IPS DF 4.7 (cell line): ENCODE results near the gene CD8A.
"Not testable (repeated sequence)": the region's sequence is repeated elsewhere in the genome, so short reads cannot be mapped to it uniquely, and the experiment has no call there.

Experiments used
- DNase-seq: peaks from one replicate; pipeline ENCODE4 v3.0.0-alpha.2; 2013; ENCODE audit warnings: low spot score; ENCODE audit errors: extremely low read depth

CD8A gene

GRCh38 chr2:86779971-86780370 is 10.7 kb downstream of the CD8A start:
- no peak for DNase-seq

GRCh38 chr2:86778957-86779356 is 11.8 kb downstream of the CD8A start:
- DNase-seq: no peak

GRCh38 chr2:86776532-86776931 is 14.2 kb downstream of the CD8A start:
- DNase-seq: no peak

- no peak for DNase-seq
Measured at GRCh38 chr2:86775338-86775737, 15.4 kb downstream of the CD8A start.

- DNase-seq: no peak
Measured at GRCh38 chr2:86774862-86775261, 15.9 kb downstream of the CD8A start.

GRCh38 chr2:86772611-86773010 is 18.1 kb downstream of the CD8A start:
- no peak for DNase-seq

GRCh38 chr2:86770816-86771301 is 19.9 kb downstream of the CD8A start:
- no peak for DNase-seq

- DNase-seq: no peak
Measured at GRCh38 chr2:86769838-86770237, 20.9 kb downstream of the CD8A start.

- DNase-seq: no peak
Measured at GRCh38 chr2:86768189-86768949, 22.3 kb downstream of the CD8A start.

GRCh38 chr2:86765310-86765695 is 25.4 kb downstream of the CD8A start:
- no peak for DNase-seq

GRCh38 chr2:86764661-86765309 is 25.9 kb downstream of the CD8A start:
- DNase-seq: peak; percentile 33

GRCh38 chr2:86760371-86760770 is 30.3 kb downstream of the CD8A start:
- no peak for DNase-seq

GRCh38 chr2:86758405-86758804 is 32.3 kb downstream of the CD8A start:
- DNase-seq: no peak

GRCh38 chr2:86753606-86754005 is 37.1 kb downstream of the CD8A start:
- DNase-seq: no peak

GRCh38 chr2:86752934-86753333 is 37.8 kb downstream of the CD8A start:
- DNase-seq: no peak

GRCh38 chr2:86751778-86752177 is 38.9 kb downstream of the CD8A start:
- DNase-seq: no peak

GRCh38 chr2:86750240-86750839 is 40.4 kb downstream of the CD8A start:
- DNase-seq: no peak

- DNase-seq: peak; percentile 2
Measured at GRCh38 chr2:86747711-86748639, 42.7 kb downstream of the CD8A start.

- no peak for DNase-seq
Measured at GRCh38 chr2:86746939-86747338, 43.8 kb downstream of the CD8A start.

GRCh38 chr2:86744152-86744551 is 46.6 kb downstream of the CD8A start:
- DNase-seq: no peak

- DNase-seq: not testable (repeated sequence)
Measured at GRCh38 chr2:86741889-86742498, 48.7 kb downstream of the CD8A start.
